ENCODE measurements around the gene TNFSF10.

TNFSF10 gene

DNA sequence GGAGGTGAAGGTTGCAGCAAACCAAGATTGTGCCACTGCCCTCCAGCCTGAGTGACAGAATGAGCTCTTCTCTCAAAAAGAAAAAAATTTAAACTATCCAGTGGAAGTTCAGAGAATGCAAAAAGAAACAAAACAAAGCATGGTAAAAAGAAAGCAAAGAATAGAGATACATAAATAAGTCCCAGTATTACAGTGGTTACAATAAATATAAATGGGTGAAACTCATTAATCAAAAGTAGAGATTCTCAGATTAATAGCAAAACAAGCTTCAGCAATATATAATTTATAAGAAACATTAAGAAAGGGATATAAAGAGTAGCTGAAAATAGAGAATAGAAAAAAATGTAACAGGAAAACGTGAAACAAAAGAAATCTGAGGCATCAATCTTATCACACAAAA is 51.3 kb downstream of the TNFSF10 start:
- TF ChIP-seq, protein P1, sequence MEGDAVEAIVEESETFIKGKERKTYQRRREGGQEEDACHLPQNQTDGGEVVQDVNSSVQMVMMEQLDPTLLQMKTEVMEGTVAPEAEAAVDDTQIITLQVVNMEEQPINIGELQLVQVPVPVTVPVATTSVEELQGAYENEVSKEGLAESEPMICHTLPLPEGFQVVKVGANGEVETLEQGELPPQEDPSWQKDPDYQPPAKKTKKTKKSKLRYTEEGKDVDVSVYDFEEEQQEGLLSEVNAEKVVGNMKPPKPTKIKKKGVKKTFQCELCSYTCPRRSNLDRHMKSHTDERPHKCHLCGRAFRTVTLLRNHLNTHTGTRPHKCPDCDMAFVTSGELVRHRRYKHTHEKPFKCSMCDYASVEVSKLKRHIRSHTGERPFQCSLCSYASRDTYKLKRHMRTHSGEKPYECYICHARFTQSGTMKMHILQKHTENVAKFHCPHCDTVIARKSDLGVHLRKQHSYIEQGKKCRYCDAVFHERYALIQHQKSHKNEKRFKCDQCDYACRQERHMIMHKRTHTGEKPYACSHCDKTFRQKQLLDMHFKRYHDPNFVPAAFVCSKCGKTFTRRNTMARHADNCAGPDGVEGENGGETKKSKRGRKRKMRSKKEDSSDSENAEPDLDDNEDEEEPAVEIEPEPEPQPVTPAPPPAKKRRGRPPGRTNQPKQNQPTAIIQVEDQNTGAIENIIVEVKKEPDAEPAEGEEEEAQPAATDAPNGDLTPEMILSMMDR (IDR thresholded peaks at IDR 0.05): no peak

DNA sequence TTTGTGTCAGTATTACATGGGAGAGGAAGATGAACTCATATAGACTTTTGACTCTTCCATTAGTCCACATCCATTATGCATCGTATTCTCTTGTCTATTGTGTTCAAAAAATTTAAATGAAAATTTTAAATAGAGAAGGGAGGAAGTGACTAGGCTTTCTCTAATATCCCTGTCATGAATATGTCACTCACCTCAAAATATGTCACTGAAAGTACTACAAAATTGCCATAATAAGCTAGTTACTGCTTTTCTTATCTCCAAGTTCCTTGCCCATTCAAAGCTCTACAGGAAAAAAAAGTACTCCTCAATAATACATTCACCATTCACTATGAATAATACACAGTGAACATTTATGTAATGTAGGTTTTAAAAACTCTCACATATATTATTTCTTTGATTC is 52.6 kb downstream of the TNFSF10 start:
- TF ChIP-seq, protein P1 (IDR thresholded peaks at IDR 0.05): no peak

DNA sequence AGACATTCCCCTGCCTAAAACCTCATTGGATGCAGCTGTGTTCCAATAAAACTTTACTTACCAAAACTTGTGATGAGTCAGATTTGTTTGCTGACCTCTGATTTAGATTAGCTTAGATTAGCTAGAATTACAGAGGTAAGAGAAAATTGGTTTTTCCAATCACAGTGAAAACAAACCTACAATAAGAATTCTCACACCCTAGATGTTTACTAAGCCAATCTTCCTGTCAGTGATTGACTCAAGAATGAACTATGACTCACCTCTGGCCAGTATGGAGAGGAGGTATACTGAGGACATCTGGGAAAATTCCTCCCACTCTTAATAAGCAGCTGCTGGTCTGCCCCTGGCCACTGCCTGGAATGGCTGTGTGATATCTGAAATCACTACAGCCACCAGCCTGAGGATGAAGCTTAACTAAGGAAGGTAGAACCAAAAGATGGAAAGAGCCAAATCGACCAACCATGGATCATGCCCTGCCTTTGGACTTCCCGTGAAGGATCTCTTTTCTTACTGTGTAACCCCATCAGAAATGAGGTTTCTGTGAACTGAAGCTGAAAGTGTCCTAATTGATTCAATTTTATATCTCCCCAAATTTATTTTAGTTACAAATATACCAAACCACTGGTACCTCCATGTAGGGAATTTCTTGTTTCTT is 55.9 kb downstream of the TNFSF10 start:
- TF ChIP-seq, protein P1 (IDR thresholded peaks at IDR 0.05): no peak

DNA sequence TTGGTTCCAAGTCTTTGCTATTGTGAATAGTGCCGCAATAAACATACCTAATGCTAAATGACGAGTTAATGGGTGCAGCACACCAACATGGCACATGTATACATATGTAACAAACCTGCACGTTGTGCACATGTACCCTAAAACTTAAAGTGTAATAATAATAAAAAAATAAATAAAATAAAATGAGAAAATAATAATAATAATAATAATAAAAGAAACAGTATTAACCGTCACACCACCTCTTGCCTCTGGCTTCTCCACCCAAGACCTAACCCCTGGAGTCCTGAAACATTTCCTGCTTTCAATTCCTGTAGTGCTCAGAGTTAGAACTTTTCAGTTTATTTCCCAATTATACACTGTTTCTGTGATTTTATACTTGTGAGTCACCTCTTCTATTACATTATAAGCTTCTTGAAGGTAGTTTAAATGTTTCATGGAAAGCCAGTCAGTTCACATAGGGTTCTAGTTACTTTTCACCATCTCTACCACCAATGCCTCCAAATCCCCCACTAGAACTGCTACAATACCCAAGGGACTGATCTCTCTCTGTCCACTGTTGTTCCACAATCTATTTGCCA is 56.6 kb downstream of the TNFSF10 start:
- TF ChIP-seq, protein P1 (IDR thresholded peaks at IDR 0.05): no peak

DNA sequence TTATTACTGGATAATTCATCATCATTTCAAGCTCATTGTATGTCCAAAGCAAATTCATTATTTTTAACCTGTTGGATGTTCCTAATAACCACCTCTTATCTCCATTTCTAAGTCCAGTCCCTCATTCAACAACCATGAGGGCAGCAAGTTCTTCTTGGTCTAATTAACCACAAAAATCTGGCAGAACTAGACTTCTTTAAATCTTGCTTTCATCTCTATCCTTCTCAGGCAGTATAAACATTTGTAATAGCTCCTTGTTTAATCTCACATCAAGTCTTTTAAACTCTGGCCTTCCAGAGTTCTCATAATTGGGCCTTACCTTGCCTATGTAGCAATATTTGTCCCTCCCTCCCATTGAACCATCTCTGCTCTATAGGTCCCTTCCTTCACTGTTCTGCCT is 57.9 kb downstream of the TNFSF10 start:
- TF ChIP-seq, protein P1 (IDR thresholded peaks at IDR 0.05): no peak

DNA sequence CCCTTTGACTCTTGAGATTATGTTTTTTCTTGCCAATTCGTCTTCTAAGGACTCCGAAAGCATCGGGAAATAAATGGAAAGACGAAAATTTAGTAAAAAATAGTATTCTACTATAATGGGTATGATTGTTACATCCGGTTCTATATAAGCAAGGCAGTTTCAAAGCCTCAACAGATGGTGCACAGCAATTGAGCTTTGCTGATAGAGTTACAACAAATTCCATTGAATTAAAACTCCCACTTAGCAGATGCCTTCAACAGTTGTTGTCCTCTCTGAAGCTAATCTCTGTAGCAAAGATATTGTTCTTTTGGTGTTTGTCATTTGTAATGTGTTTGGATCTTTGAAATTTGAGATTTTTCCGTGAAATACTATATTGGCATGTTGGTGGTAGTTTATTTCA is 58.9 kb downstream of the TNFSF10 start:
- TF ChIP-seq, protein P1 (IDR thresholded peaks at IDR 0.05): no peak

DNA sequence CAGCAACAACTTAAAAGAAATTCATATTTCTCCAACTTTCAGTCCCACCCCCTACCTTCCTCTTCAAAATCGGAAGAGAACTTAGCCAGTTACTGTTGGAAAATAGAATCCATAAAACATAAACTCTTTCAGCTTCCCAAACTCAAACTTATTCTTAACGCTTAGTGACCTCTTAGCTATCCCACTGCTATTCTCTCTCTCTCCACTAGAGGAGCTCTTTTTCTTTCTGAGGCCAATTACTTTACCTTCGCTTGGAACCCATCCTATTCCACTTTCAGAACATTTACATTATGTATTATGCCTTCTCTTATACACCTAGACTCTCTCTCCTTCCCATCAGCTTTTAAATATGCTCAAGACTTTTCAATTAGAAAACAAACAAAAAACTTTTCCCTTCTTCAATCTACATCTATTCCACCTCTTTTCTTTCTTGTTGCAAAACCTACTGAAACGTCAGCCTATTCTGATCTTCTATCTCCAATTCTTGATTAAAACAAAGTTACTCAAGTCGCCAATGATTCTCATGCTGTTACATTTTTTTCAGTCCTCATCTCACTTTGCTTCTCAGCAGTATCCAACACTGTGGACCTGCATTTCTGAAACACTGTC is 61.6 kb downstream of the TNFSF10 start:
- TF ChIP-seq, protein P1 (IDR thresholded peaks at IDR 0.05): peak; percentile 94

All from LNCAP (cell line).